GM20431 (cell line): ENCODE data around the gene SUCLG2.

Experiments used
- in situ Hi-C: fragments of 300-500 bp; cut with MseI, MboI; formaldehyde crosslinking; loops from one replicate; pipeline ENCODE4 v1.15.0; 2020; ENCODE audit warnings: low sequenced_read_pairs; ENCODE audit not compliant: unreplicated experiment

The SUCLG2 gene

GRCh38 chr3:67653425-67654098, 850 bp downstream of the SUCLG2 start:
- in situ Hi-C loops, result no loop called here

GRCh38 chr3:67650084-67650483, 4.3 kb downstream of the SUCLG2 start:
- in situ Hi-C loops, result no loop called here

DNA sequence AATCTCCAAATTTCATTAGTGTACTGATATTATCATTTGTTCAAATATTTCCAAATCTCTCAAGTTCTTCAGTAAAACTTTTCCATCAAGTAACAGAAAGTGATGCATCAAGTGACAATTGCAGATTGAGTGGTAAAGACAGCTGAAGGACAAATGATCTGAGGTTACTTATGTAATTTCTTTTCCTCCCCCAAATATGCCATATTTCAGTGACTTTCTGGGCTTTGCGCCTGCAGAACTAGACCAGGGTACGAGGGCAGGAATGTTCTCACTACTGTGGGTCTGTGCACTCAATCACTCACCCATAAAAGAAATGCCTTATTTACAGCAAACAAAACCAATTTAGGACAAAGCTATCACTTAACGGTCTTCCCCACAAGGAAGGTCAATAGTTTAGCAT, 4.7 kb downstream of the SUCLG2 start:
- in situ Hi-C loops, result no loop called here

DNA sequence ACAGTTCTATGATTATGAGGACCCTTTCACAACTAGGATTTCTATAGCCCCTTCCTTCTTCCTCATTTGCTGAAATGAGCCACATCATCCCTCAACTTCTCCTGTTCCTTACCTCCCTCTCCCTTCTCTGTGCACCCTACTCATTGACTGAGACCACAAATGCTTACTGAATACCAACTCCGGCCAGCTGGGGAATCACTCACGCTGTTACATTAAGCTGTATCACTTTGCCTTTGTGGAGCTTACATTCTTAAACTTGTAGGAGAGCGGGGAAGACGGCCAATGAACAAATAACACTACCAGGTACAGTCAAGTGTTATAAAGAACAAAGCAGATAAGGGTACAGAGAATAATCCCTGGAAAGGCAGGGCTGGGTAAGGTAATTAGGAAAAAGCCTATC, 5.7 kb downstream of the SUCLG2 start:
- in situ Hi-C loops, result no loop called here

GRCh38 chr3:67648229-67648628, 6.2 kb downstream of the SUCLG2 start:
- in situ Hi-C loops, result no loop called here

GRCh38 chr3:67647390-67647878, 7.0 kb downstream of the SUCLG2 start:
- in situ Hi-C loops, result no loop called here

DNA sequence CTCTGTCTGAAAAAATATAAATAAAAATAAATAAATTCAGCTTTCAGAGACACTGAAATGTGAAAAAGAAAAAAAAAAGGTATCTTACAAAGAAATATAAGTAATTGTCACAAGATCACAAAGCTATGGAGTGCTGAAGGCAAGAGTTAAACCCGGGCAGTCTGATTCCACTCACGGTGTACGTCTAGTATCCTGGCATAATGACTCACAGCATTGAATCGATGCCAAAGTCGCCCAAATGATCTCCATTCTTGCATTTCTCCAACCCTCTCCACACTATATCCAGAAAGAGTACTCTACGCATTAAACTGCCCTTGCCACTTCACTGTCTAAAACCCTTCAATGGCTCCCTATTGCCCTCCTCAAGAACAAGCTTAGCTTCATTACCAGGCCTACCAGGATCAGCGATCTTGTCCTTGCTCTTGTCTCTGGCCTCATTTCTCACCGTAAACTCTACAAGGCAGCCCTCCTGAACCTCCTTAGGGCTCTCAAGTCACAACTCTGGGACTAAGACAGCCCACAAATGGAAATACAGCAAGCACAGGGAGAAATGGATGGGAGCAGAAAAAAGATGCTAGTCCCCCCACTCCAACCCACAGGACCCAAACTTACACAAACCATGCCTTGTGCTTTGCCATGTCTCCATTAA, 7.7 kb downstream of the SUCLG2 start:
- in situ Hi-C loops, result no loop called here

DNA sequence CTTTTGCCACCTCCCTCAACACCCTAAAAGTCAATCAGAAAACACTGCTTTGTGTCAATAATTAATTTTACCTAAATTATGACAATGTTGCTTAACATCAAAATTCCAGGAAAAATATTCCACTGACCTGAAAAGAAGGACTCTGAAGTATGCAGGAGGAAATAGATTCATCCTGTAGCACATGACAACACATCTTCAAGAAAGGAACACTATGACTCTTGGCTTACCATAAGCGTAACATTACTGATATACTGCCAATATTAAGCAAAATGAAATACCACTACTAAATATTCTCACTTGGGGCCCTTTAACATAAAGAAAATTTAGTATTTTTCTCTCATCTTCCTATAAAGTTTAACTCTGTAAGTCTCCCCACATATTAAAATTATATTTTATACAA, 9.6 kb downstream of the SUCLG2 start:
- in situ Hi-C loops, result no loop called here

DNA sequence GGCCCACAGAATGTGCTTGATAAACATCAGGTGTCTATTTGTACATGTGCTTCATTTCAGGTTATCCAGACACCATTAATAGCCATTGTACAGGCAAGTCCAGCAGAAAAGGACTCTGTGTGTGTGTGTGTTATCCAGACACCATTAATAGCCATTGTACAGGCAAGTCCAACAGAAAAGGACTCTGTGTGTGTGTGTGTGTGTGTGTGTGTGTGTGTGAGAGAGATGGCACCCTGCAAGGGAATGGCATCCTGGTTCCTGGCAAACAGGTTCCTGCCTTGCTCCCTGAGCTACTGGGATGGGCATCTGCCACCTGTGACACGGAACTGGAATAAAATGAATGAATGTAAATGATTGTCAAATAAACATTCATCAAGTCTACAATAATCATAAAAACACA, 11.7 kb downstream of the SUCLG2 start:
- in situ Hi-C loops, result no loop called here

DNA sequence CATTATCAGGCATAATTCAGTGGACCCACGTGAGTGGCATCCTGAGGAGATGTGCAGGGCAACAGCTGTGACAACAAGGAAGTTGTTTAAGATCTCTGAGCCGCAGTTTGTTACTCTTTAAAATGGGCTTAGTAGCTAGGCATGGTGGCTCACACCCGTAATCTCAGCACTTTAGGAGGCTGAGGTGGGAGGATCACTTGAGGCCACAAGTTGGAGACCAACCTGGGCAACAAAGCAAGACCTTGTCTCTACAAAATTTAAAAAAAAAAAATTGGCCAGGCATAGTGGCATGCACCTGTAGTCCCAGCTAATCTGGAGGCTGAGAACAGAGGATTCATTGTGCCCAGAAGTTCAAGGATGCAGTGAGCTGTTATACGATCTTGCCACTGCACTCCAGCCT, 12.2 kb downstream of the SUCLG2 start:
- in situ Hi-C loops, result no loop called here

DNA sequence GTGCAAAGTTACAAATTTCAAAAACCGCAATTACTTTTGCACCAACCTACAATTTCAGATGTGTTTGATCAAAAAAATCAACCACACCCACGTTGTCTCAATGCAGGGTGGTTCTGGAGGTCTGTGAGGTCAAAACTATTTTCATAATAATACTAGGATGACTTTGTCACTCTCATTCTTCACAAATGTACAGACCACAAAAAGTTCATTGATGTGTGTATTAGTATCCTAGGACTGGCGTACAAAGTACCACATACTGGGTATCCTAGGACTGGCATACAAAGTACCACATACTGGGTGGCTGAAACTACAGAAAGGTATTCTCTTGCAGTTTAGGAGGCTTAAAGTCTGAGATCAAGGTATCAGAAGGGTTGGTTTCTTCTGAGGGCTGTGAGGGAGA, 13.0 kb downstream of the SUCLG2 start:
- in situ Hi-C loops, result no loop called here

GRCh38 chr3:67640023-67640660, 14.3 kb downstream of the SUCLG2 start:
- in situ Hi-C loops, result no loop called here

DNA sequence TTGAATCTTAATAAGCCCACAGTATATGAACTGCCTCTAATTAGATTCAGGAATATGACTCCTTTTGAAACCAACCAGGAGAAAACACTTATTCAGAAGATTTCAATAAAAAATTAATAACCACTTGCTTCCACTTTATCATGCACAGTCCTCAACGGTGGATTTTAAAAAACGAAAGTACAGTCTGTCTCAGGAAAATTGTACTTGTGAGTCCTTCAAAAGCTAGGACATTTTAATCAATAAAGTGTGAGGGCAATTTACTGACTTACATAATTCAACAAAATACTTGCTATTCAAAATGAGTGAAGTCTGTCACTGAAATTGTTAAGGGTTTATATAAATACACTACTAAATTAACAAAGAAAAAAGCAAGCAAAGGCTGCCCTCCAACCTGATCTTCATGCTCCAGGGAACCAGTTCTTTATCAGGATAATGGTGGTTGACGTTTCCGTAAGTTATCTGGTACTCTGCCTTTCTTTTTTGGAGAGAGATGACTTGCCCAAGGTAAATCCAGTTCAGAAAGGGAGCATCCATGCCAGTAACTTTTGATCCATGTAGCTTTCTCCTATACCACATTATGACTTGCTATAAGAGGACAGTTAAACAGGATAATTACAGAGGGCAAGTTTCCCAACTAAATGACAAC, 17.0 kb downstream of the SUCLG2 start:
- in situ Hi-C loops, result no loop called here

- in situ Hi-C loops, result no loop called here
These were observed 18.6 kb downstream of the SUCLG2 start for GRCh38 chr3:67635806-67636205.

DNA sequence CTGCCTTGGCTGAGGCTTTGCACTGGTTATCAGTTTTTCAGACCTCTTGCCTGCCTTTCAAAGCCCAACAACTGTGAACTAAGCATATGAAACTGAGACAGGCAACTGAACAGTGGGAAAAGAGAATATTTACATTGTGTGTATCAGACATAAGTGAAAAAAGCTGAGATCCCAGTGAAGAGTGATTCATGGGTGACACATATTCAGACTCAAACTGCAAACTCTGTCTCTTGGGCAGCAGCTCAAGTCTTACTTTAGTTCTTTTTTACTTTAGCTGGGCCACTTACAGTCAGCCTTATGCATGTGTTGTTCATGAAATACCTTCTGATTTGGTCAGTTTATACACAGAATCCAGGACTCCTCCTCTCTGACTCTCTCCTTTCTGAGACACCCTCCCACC, 19.2 kb downstream of the SUCLG2 start:
- in situ Hi-C loops, result no loop called here

DNA sequence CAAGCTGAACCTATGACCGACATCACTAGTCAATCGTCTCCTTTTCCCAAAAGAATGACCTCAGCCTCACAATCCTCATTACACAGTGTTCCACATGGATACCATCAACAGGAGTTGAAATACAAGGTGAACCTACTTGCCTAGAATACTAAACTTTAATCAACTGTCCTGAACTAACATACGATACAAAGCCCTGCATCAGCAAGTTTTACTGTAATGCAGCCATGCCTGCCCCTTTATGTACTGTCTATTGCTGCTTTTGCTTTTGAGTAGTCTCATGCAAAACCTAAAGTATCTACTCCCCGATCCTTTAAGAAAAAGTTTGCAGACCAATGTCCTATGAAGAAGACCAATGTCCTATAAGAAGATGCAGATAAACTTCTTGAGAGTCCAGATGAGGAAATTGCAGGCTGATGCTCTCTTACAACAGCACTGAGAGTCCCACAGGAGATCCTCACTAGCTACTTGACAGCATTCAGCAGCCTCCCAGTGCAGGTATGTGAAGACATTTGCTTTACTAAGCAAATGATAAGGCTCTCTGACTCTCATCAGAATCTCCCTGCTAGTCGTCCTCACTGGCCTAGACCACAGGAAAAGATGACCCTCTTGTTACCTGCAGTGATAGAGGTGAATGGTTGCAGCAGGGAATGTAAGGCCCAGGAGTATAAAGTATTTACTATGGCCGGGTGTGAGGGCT, 23.6 kb downstream of the SUCLG2 start:
- in situ Hi-C loops, result no loop called here

DNA sequence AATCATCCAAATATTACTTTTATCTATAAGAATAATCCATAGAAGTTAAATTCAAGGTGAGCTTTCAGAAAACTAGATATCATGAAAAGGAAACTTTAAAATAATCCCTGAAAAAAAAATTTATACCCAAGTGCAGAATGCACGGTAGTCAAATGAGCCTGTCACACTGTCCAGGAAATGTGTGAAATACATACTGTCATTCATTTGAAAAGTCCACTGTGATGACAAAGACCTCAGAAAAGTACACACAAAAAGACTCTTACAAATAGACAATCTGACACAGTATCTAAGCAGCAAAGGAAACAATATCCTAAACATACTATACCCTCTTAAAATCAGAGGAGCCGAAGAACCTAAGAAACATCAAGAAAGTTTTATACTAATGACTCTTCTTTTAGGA, 29.7 kb downstream of the SUCLG2 start:
- in situ Hi-C loops, result no loop called here

DNA sequence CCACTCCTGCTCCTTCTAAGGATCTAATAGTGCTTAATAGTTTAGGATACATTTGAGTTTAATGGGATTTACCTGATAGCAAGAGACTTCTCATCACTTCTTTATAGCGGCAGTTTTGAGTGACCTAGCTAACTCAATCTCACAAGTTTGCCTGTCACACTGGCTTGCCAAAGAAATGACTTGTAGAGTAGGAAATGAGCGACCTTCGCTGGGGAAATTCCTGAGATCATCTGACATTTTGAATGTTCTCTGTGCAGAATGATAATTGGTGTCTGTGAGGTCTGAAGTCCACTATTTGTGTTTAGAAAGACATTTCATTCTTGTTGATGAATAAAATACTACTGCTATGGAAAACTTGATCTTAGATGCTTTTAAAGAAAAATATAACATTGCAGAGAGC, 30.3 kb downstream of the SUCLG2 start:
- in situ Hi-C loops, result no loop called here

GRCh38 chr3:67622652-67623051, 31.8 kb downstream of the SUCLG2 start:
- in situ Hi-C loops, result no loop called here

DNA sequence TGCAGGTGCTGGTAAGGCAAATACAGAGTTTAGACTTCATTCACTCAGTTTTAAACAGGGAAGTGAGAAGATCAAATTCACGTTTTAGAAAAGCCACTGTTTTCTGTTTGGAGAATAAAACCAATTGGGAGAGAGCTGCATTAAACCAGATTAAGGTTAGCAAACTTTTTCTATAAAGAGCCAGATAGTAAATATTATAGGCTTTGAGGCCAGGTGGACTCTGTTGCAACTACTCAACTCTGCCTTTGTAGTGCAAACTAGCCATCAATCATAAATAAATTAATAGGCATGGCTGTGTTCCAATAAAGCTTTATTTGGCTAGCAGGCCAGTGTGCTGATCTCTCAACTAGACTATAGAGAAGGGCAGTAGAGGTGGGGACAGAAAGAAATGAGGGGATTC, 33.5 kb downstream of the SUCLG2 start:
- in situ Hi-C loops, result no loop called here
